Astrocyte (in vitro differentiated cells and primary cell): ENCODE measurements around the gene PRKCB. TPM values are rescaled to one million over a fixed set of nuclear protein-coding genes. Genes with fewer than 3 reads are reported as not detected.

Experiments
- DNase-seq: peaks from one replicate; pipeline ENCODE4 v3.0.0-alpha.2; 2010; ENCODE audit warnings: low read depth
- FAIRE-seq: peaks from 2 replicates; lab custom pipeline; 2011; peaks lifted over from hg19 to GRCh38; lab: Jason Lieb, UNC
- H2AFZ ChIP-seq: 2 replicates; pipeline ENCODE4 v1.6.0; 2012; ENCODE audit warnings: low read depth, low read length, inconsistent platforms
- H3K27ac ChIP-seq: 2 replicates; pipeline ENCODE4 v1.5.1; 2011; ENCODE audit warnings: low read depth, low read length, inconsistent platforms
- H3K27me3 ChIP-seq: 2 replicates; pipeline ENCODE4 v1.6.0; 2011; ENCODE audit warnings: low read length, inconsistent platforms; ENCODE audit not compliant: insufficient read depth
- H3K36me3 ChIP-seq: 2 replicates; pipeline ENCODE4 v1.5.1; 2011; ENCODE audit warnings: low read length, inconsistent platforms; ENCODE audit not compliant: insufficient read depth
- H3K4me1 ChIP-seq: 2 replicates; pipeline ENCODE4 v1.5.1; 2011; ENCODE audit warnings: low read length, inconsistent platforms; ENCODE audit not compliant: insufficient read depth
- H3K4me2 ChIP-seq: 2 replicates; pipeline ENCODE4 v1.6.0; 2012; ENCODE audit warnings: low read length, inconsistent platforms
- H3K4me3 ChIP-seq: 2 replicates; pipeline ENCODE4 v1.5.1; 2011; ENCODE audit warnings: low read depth, mild to moderate bottlenecking, low read length, inconsistent platforms; ENCODE audit not compliant: insufficient read depth
- H3K79me2 ChIP-seq: 2 replicates; pipeline ENCODE4 v1.6.0; 2012; ENCODE audit warnings: mild to moderate bottlenecking, low read length, inconsistent platforms; ENCODE audit not compliant: insufficient read depth
- H3K9ac ChIP-seq: 2 replicates; pipeline ENCODE4 v1.6.0; 2012; ENCODE audit warnings: mild to moderate bottlenecking, low read length, inconsistent platforms
- H3K9me3 ChIP-seq: 2 replicates; pipeline ENCODE4 v1.5.1; 2012; ENCODE audit warnings: low read depth, mild to moderate bottlenecking, low read length, inconsistent platforms; ENCODE audit not compliant: insufficient read depth
- H4K20me1 ChIP-seq: 2 replicates; pipeline ENCODE4 v1.6.0; 2012; ENCODE audit warnings: low read length, inconsistent platforms; ENCODE audit not compliant: insufficient read depth
- H3K27ac Mint-ChIP-seq: one replicate; pipeline ENCODE4 v1.8.0; 2021; ENCODE audit warnings: mild to moderate bottlenecking, mixed read lengths; ENCODE audit not compliant: unreplicated experiment
- H3K27me3 Mint-ChIP-seq: one replicate; pipeline ENCODE4 v1.8.0; 2021; ENCODE audit warnings: low read depth, mixed read lengths; ENCODE audit not compliant: unreplicated experiment
- H3K36me3 Mint-ChIP-seq: one replicate; pipeline ENCODE4 v1.8.0; 2021; ENCODE audit warnings: low read depth, mixed read lengths; ENCODE audit not compliant: unreplicated experiment
- H3K4me1 Mint-ChIP-seq: one replicate; pipeline ENCODE4 v1.8.0; 2021; ENCODE audit warnings: low read depth, mixed read lengths; ENCODE audit not compliant: unreplicated experiment
- H3K4me3 Mint-ChIP-seq: one replicate; pipeline ENCODE4 v1.8.0; 2021; ENCODE audit warnings: mild to moderate bottlenecking, moderate library complexity, mixed read lengths; ENCODE audit not compliant: unreplicated experiment
- H3K9me3 Mint-ChIP-seq: one replicate; pipeline ENCODE4 v1.8.0; 2021; ENCODE audit warnings: mild to moderate bottlenecking, mixed read lengths; ENCODE audit not compliant: unreplicated experiment
- EZH2 ChIP-seq: IDR thresholded peaks from 2 replicates; pipeline ENCODE4 v1.6.1; 2012; ENCODE audit warnings: mild to moderate bottlenecking, low read length, inconsistent platforms; ENCODE audit not compliant: insufficient read depth
- total RNA-seq: library from RNA; stranded (reverse); gene quantifications from 2 replicates; pipeline ENCODE4 v1.2.1, GENCODE V29; 2021
- TF ChIP-seq, protein P1 (sequence below): IDR thresholded peaks from 2 replicates; pipeline ENCODE4 v1.5.1; 2011; ENCODE audit warnings: low read depth, mild to moderate bottlenecking, inconsistent platforms, low read length, moderate library complexity; ENCODE audit not compliant: insufficient read depth

PRKCB gene
- total RNA-seq, 1 donor from 2014 or later = 2.5 TPM

DNA sequence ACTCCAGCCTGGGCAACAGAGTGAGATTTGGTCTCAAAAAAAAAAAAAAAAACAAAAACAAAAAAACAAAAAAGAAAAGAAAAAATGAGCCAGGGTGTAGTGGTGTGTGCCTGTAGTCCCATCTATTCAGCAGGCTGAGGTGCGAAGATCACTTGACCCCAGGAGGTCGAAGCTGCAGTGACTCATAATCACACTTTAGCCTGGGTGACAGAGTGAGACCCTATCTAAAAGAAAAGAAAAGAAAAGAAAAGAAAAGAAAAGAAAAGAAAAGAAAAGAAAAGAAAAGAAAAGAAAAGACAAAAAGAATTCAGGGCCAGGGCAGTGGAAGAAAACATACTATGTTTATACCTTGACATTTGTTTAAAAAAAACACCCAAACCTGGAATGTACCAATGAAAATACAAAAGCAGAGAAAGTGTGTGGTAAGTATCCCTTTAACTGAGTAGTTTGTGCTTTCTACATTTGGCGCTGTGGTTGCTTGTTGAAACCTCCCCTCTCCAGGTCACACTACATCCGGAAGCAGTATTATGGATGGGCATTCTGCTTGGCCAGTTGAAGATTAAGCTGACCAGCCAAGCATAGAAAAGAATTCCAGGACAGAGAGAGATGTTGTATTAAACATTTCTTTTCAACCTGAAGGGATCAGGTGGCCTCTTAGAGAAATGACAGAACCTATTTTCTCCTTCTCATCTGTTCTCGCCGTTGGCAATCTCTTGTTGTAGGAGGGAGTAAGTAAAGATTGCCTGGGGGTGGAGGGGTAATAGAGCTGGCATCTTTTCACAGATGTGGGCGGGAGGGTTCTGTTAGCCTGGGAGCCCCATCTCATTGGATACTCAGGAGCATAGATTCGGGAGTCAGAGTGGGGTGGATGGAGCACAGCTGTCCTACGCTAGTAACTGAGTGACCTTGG, 12.1 kb upstream of the PRKCB start:
- H3K27me3 ChIP-seq = no peaks in the 10 kb centered on the region
- no peak overlapping the region for H3K4me3 ChIP-seq
- no peaks in the 10 kb centered on the region for H3K36me3 ChIP-seq
- no peak overlapping the region for H3K4me2 ChIP-seq
- no peaks in the 10 kb centered on the region for H3K79me2 ChIP-seq
- no peak overlapping the region for H3K4me3 Mint-ChIP-seq
- no peaks in the 10 kb centered on the region for H3K4me1 Mint-ChIP-seq
- no peak overlapping the region for H3K27ac ChIP-seq
- no peaks in the 10 kb centered on the region for H3K4me1 ChIP-seq
- H3K36me3 Mint-ChIP-seq = no peaks in the 10 kb centered on the region
- H3K27ac Mint-ChIP-seq = no peak overlapping the region
- H3K9ac ChIP-seq = no peak overlapping the region
- H4K20me1 ChIP-seq = no peaks in the 10 kb centered on the region
- no peak for TF ChIP-seq EZH2
- TF ChIP-seq, protein P1, sequence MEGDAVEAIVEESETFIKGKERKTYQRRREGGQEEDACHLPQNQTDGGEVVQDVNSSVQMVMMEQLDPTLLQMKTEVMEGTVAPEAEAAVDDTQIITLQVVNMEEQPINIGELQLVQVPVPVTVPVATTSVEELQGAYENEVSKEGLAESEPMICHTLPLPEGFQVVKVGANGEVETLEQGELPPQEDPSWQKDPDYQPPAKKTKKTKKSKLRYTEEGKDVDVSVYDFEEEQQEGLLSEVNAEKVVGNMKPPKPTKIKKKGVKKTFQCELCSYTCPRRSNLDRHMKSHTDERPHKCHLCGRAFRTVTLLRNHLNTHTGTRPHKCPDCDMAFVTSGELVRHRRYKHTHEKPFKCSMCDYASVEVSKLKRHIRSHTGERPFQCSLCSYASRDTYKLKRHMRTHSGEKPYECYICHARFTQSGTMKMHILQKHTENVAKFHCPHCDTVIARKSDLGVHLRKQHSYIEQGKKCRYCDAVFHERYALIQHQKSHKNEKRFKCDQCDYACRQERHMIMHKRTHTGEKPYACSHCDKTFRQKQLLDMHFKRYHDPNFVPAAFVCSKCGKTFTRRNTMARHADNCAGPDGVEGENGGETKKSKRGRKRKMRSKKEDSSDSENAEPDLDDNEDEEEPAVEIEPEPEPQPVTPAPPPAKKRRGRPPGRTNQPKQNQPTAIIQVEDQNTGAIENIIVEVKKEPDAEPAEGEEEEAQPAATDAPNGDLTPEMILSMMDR = no peak
- H2AFZ ChIP-seq = no peak overlapping the region
- H3K27me3 Mint-ChIP-seq = peaks cover 8% of the 10 kb centered on the region
- DNase-seq = no peak
- no peak for FAIRE-seq
- peaks cover 2% of the 10 kb centered on the region for H3K9me3 Mint-ChIP-seq
- no peaks in the 10 kb centered on the region for H3K9me3 ChIP-seq

- H3K27ac ChIP-seq = no peak overlapping the region
- H2AFZ ChIP-seq = no peak overlapping the region
- H3K36me3 ChIP-seq = no peaks in the 10 kb centered on the region
- no peaks in the 10 kb centered on the region for H3K79me2 ChIP-seq
- H3K4me1 Mint-ChIP-seq = no peaks in the 10 kb centered on the region
- TF ChIP-seq, protein P1 = no peak
- TF ChIP-seq EZH2 = no peak
- H3K4me3 ChIP-seq = no peak overlapping the region
- FAIRE-seq = no peak
- no peaks in the 10 kb centered on the region for H4K20me1 ChIP-seq
- no peaks in the 10 kb centered on the region for H3K4me1 ChIP-seq
- H3K9me3 ChIP-seq = no peaks in the 10 kb centered on the region
- no peaks in the 10 kb centered on the region for H3K27me3 ChIP-seq
- H3K4me3 Mint-ChIP-seq = no peak overlapping the region
- no peak overlapping the region for H3K4me2 ChIP-seq
- H3K36me3 Mint-ChIP-seq = no peaks in the 10 kb centered on the region
- no peak overlapping the region for H3K27ac Mint-ChIP-seq
- DNase-seq = no peak
- peaks cover 3% of the 10 kb centered on the region for H3K9me3 Mint-ChIP-seq
- H3K9ac ChIP-seq = no peak overlapping the region
- peaks cover 8% of the 10 kb centered on the region for H3K27me3 Mint-ChIP-seq
Measured at GRCh38 chr16:23824909-23825308, 10.9 kb upstream of the PRKCB start.

DNA sequence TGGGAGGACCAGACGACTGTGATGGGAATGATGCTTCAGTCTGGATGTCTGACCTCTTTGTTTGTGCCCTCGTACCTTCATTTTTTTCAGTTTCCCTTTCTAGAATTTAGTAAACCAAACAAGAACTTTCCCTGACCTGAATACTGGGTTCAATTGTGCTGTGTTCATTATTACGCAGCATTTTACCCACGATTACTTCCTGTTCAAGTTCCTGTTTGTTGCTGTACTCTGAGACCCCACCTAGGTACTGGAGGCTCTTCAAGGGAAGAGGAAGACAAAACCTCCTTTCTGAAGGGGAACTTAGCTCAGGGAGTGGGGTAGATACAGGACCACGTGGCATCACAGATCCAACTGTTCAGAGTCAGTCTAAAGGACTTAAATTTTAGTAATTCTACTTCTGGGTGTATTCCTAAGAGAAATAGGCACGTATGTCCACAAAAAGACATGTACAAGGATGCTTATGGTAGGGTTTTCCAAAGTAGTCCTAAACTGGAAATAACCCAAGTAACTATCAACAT, 9.2 kb upstream of the PRKCB start:
- Histone ChIP-seq H3K9ac (no peak overlapping the region), H3K4me1 (no peaks in the 10 kb centered on the region), H4K20me1 (no peaks in the 10 kb centered on the region), H3K27ac (no peak overlapping the region), H3K36me3 (no peaks in the 10 kb centered on the region), H3K4me2 (no peak overlapping the region), H2AFZ (no peak overlapping the region), H3K4me3 (no peak overlapping the region), H3K9me3 (no peaks in the 10 kb centered on the region), H3K79me2 (no peaks in the 10 kb centered on the region), H3K27me3 (no peaks in the 10 kb centered on the region)
- no peak overlapping the region for H3K27ac Mint-ChIP-seq
- H3K27me3 Mint-ChIP-seq = peaks cover 8% of the 10 kb centered on the region
- no peak for FAIRE-seq
- peaks cover 10% of the 10 kb centered on the region for H3K9me3 Mint-ChIP-seq
- no peaks in the 10 kb centered on the region for H3K4me1 Mint-ChIP-seq
- no peak overlapping the region for H3K4me3 Mint-ChIP-seq
- no peak for TF ChIP-seq EZH2
- TF ChIP-seq, protein P1 = no peak
- no peaks in the 10 kb centered on the region for H3K36me3 Mint-ChIP-seq
- no peak for DNase-seq
